Smooth muscle cell of the pulmonary artery (primary cell): ENCODE results near the gene LAMTOR3. TPM values are rescaled to one million over a fixed set of nuclear protein-coding genes. Genes with fewer than 3 reads are reported as not detected.

Experiments used
- total RNA-seq: library from RNA; depleted of rRNA; stranded (reverse); fragments of >200 nt; gene quantifications from 2 replicates; pipeline ENCODE4 v1.2.3, GENCODE V29; 2014

LAMTOR3 gene
- 36.8 and 42.2 TPM in 2 replicates for total RNA-seq

GRCh38 chr4:99894161-99894997, at the start of gene LAMTOR3:
Gene LAMTOR3 (minus strand): TSS chr4:99894427. CDS start chr4:99893963, 464 bp downstream.

Other genes starting within 250 kb of the LAMTOR3 start
- not detected in 2 replicates for gene C4orf54, start 236.6 kb downstream of the LAMTOR3 start, total RNA-seq
- gene DAPP1, start 77.6 kb downstream of the LAMTOR3 start, total RNA-seq, result not detected in 2 replicates
- 43.5 and 46.1 TPM in 2 replicates for gene DNAJB14, start 52.2 kb upstream of the LAMTOR3 start, total RNA-seq
- gene H2AZ1, start 55.8 kb upstream of the LAMTOR3 start, total RNA-seq, result 90.2 and 136 TPM in 2 replicates